Activated CD8-positive, alpha-beta memory T cell treated with anti-CD3 and anti-CD28 coated beads, Interleukin-2, amount 10 ng/mL, durations not matched to agents 7 days and 5 days (primary cell): ENCODE measurements around the gene SLC22A23. TPM values are rescaled to one million over a fixed set of nuclear protein-coding genes. Genes with fewer than 3 reads are reported as not detected.

Experiments
- ATAC-seq: fragments of 150-1000 bp; cut with Tn5 transposase; one replicate; pipeline ENCODE4 v1.10.0; 2021; ENCODE audit warnings: moderate library complexity
- CTCF ChIA-PET: fragments of 350-600 bp; sonication (Branson Sonifier 250); formaldehyde crosslinking; loops from one replicate; lab custom pipeline; 2021; ENCODE audit warnings: antibody characterized with exemption; lab: Charles Lee
- DNase-seq: peaks from one replicate; pipeline ENCODE4 v3.0.0-alpha.2; 2020
- H3K27ac Mint-ChIP-seq: one replicate; pipeline ENCODE4 v1.8.0; 2021; ENCODE audit warnings: mild to moderate bottlenecking, mixed read lengths
- H3K27me3 Mint-ChIP-seq: one replicate; pipeline ENCODE4 v1.8.0; 2021; ENCODE audit warnings: mixed read lengths
- H3K36me3 Mint-ChIP-seq: one replicate; pipeline ENCODE4 v1.8.0; 2021; ENCODE audit warnings: mild to moderate bottlenecking, mixed read lengths
- H3K4me1 Mint-ChIP-seq: one replicate; pipeline ENCODE4 v1.8.0; 2021; ENCODE audit warnings: mixed read lengths
- H3K4me3 Mint-ChIP-seq: one replicate; pipeline ENCODE4 v1.8.0; 2021; ENCODE audit warnings: mild to moderate bottlenecking, moderate library complexity, mixed read lengths
- H3K9me3 Mint-ChIP-seq: one replicate; pipeline ENCODE4 v1.8.0; 2022; ENCODE audit warnings: low read depth, mixed read lengths
- total RNA-seq, 2 experiments: library from RNA; stranded (reverse); gene quantifications; one replicate each; pipeline ENCODE4 v1.2.3, GENCODE V29; 2021

Gene SLC22A23
- total RNA-seq, 2 experiments from 2014 or later: 0.07 to 0.20 TPM

GRCh38 chr6:3318821-3319540 is 137.9 kb downstream of the SLC22A23 start:
- H3K27me3 Mint-ChIP-seq: peaks cover 31% of the 10 kb centered on the region
- DNase-seq (no peak), ATAC-seq (no peak)
- H3K4me1 Mint-ChIP-seq: peaks cover 13% of the 10 kb centered on the region
- CTCF ChIA-PET: interaction anchor here (1.2 kb wide), 1 partner anchor 17 kb away, joined by 3 read pairs; no protein-coding TSS in a partner anchor
- no peak overlapping the region for H3K4me3 Mint-ChIP-seq
- H3K36me3 Mint-ChIP-seq: no peaks in the 10 kb centered on the region
- H3K9me3 Mint-ChIP-seq: no peaks in the 10 kb centered on the region
- no peak overlapping the region for H3K27ac Mint-ChIP-seq

DNA sequence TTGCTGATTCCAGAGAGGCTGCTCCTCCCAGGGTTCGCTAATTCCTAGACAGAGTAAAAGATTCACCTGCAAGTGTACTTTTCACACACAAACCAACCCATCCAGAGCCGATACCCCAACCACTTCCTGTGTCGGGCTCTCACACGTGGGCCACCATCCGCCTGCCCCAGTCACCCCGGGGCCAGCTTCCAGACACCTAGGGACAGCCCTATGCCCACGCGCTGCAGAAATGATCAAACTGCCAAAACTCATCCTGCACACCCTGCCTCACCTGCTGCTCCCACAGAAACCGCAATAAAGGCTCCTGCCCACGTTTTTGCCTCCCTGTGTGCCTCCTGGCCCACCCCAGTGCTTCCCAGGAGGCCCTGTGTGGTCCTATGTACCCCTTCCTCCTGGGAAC is 138.6 kb downstream of the SLC22A23 start:
- ATAC-seq: peak; percentile 76
- H3K4me1 Mint-ChIP-seq: peaks cover 13% of the 10 kb centered on the region
- H3K36me3 Mint-ChIP-seq: no peaks in the 10 kb centered on the region
- no peaks in the 10 kb centered on the region for H3K9me3 Mint-ChIP-seq
- DNase-seq: peak; percentile 56
- H3K27me3 Mint-ChIP-seq: peaks cover 31% of the 10 kb centered on the region
- no peak overlapping the region for H3K4me3 Mint-ChIP-seq
- H3K27ac Mint-ChIP-seq: no peak overlapping the region
- CTCF ChIA-PET: no interaction called here

- H3K27ac Mint-ChIP-seq: no peak overlapping the region
Measured at GRCh38 chr6:3317741-3318211, 139.1 kb downstream of the SLC22A23 start.

GRCh38 chr6:3316818-3317217 is 140.0 kb downstream of the SLC22A23 start:
- no peak for ATAC-seq
- CTCF ChIA-PET: interaction anchor here (1.2 kb wide), 1 partner anchor 37 kb away, joined by 3 read pairs; no protein-coding TSS in a partner anchor
- H3K4me1 Mint-ChIP-seq: peaks cover 13% of the 10 kb centered on the region
- H3K27me3 Mint-ChIP-seq: peaks cover 31% of the 10 kb centered on the region
- no peak overlapping the region for H3K4me3 Mint-ChIP-seq
- no peaks in the 10 kb centered on the region for H3K36me3 Mint-ChIP-seq
- DNase-seq: no peak
- H3K27ac Mint-ChIP-seq: no peak overlapping the region
- H3K9me3 Mint-ChIP-seq: no peaks in the 10 kb centered on the region

More at GRCh38 chr6:3317741-3318211, 139.1 kb downstream of the SLC22A23 start:
- no peaks in the 10 kb centered on the region for H3K9me3 Mint-ChIP-seq
- no peak for ATAC-seq
- peaks cover 31% of the 10 kb centered on the region for H3K27me3 Mint-ChIP-seq
- DNase-seq: no peak
- CTCF ChIA-PET: interaction anchor here (1.2 kb wide), 1 partner anchor 38 kb away, joined by 3 read pairs; no protein-coding TSS in a partner anchor
- peaks cover 13% of the 10 kb centered on the region for H3K4me1 Mint-ChIP-seq
- no peak overlapping the region for H3K4me3 Mint-ChIP-seq
- no peaks in the 10 kb centered on the region for H3K36me3 Mint-ChIP-seq

GRCh38 chr6:3316331-3316730 is 140.5 kb downstream of the SLC22A23 start:
- CTCF ChIA-PET: no interaction called here
- H3K4me3 Mint-ChIP-seq: no peak overlapping the region
- H3K27me3 Mint-ChIP-seq: peaks cover 31% of the 10 kb centered on the region
- no peak for DNase-seq
- ATAC-seq: no peak
- no peak overlapping the region for H3K27ac Mint-ChIP-seq
- peaks cover 13% of the 10 kb centered on the region for H3K4me1 Mint-ChIP-seq
- H3K9me3 Mint-ChIP-seq: no peaks in the 10 kb centered on the region
- H3K36me3 Mint-ChIP-seq: no peaks in the 10 kb centered on the region

DNA sequence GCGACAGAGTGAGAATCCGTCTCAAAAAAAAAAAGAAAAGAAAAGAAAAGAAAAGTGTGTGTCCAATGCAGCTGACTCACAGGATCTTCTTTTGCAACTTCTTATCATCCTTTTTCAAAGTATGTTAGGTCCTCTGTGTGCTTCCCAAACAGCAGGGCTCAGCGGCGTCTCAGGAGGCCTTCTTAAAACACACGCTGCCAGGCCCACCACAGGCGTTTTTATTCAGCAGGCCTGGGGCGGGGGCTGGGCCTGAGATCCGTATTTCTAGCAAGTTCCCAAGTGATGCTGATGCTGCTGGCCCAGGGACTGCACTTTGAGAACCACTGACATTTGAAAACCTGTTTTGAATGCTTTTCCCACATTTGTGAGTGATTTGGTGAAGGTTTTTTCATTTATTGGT is 141.0 kb downstream of the SLC22A23 start:
- DNase-seq (no peak), ATAC-seq (no peak)
- Mint-ChIP-seq H3K27ac (no peak overlapping the region), H3K36me3 (no peaks in the 10 kb centered on the region), H3K4me3 (no peak overlapping the region), H3K4me1 (peaks cover 13% of the 10 kb centered on the region), H3K27me3 (peaks cover 31% of the 10 kb centered on the region), H3K9me3 (no peaks in the 10 kb centered on the region)
- CTCF ChIA-PET: no interaction called here

DNA sequence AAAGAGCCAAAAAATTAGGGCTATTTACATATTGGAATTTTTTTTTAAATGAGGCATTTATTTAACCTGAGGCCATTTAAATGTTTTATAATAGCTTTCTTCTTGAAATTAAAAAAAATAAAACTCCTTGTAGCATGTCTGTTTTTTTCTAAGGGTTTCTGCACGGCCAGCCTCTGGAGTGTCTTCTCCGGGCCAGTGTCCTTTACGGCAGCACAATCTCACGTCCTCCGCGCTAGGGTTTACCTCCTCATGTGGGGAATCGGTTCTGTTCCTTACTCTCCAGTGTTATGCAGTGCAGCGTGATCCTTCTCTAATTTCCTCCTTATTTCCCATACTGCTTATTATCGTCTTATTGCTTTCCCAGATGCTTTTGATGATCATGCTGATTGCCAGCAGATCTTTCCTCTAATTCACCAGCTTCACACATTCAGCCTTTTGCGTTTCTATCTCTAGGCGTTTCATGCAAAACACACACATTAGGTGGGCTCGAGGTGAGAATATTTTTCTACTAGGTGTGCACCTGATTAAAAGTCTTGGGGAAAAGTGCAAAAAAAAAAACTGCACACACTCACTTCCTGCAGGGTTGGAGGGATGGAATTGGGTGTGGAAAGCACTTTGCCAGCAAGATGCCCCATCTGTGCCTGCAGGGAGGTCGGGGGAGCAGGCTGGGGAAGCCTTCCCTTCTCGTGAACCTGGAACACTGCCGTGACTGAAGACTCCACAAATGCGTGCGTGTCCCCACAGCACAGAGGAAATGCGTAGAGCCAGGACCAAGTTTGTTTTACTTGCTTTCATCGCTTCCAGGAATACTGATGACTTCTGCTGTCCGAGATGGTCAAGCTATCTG is 142.0 kb downstream of the SLC22A23 start:
- CTCF ChIA-PET: no interaction called here
- H3K36me3 Mint-ChIP-seq: no peaks in the 10 kb centered on the region
- H3K4me1 Mint-ChIP-seq: peaks cover 13% of the 10 kb centered on the region
- DNase-seq (no peak), ATAC-seq (no peak)
- no peaks in the 10 kb centered on the region for H3K9me3 Mint-ChIP-seq
- peaks cover 29% of the 10 kb centered on the region for H3K27me3 Mint-ChIP-seq
- H3K4me3 Mint-ChIP-seq: no peak overlapping the region
- no peak overlapping the region for H3K27ac Mint-ChIP-seq

- no peaks in the 10 kb centered on the region for H3K9me3 Mint-ChIP-seq
- H3K27me3 Mint-ChIP-seq: peaks cover 29% of the 10 kb centered on the region
- H3K27ac Mint-ChIP-seq: no peak overlapping the region
- peaks cover 13% of the 10 kb centered on the region for H3K4me1 Mint-ChIP-seq
- ATAC-seq (no peak), DNase-seq (no peak)
- CTCF ChIA-PET: no interaction called here
- H3K4me3 Mint-ChIP-seq: no peak overlapping the region
- no peaks in the 10 kb centered on the region for H3K36me3 Mint-ChIP-seq
Measured at GRCh38 chr6:3314176-3314575, 142.7 kb downstream of the SLC22A23 start.

GRCh38 chr6:3312604-3313231 is 144.1 kb downstream of the SLC22A23 start:
- no peak overlapping the region for H3K27ac Mint-ChIP-seq
- peaks cover 2% of the 10 kb centered on the region for H3K4me1 Mint-ChIP-seq
- peaks cover 16% of the 10 kb centered on the region for H3K27me3 Mint-ChIP-seq
- no peak for ATAC-seq
- no peak for DNase-seq
- CTCF ChIA-PET: no interaction called here
- H3K9me3 Mint-ChIP-seq: no peaks in the 10 kb centered on the region
- H3K4me3 Mint-ChIP-seq: no peak overlapping the region
- H3K36me3 Mint-ChIP-seq: no peaks in the 10 kb centered on the region

DNA sequence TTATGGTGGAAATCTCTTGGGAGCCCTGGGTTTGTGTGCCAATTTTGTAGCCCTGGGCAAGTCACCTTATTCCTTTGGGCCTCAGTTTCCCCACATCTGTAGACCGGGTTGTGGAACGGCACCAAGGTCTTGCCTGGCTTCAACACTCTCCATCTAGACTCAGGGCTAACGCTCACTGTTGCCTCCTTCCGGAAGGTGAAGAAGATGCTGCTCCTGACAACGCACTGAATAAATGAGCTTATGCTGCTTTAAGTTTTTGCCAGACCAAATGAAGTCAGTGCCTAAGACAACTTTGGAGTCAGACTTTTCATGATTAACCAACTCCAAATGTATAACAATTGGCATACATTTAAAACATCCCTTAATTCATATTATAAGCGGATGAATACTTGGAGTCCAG is 145.0 kb downstream of the SLC22A23 start:
- DNase-seq (no peak), ATAC-seq (no peak)
- no peak overlapping the region for H3K27ac Mint-ChIP-seq
- no peaks in the 10 kb centered on the region for H3K9me3 Mint-ChIP-seq
- no peak overlapping the region for H3K4me3 Mint-ChIP-seq
- H3K27me3 Mint-ChIP-seq: peaks cover 7% of the 10 kb centered on the region
- H3K4me1 Mint-ChIP-seq: no peaks in the 10 kb centered on the region
- H3K36me3 Mint-ChIP-seq: no peaks in the 10 kb centered on the region
- CTCF ChIA-PET: no interaction called here

- no peaks in the 10 kb centered on the region for H3K27me3 Mint-ChIP-seq
- H3K27ac Mint-ChIP-seq: no peak overlapping the region
- H3K4me1 Mint-ChIP-seq: no peaks in the 10 kb centered on the region
- H3K36me3 Mint-ChIP-seq: no peaks in the 10 kb centered on the region
- DNase-seq (no peak), ATAC-seq (no peak)
- CTCF ChIA-PET: no interaction called here
- no peaks in the 10 kb centered on the region for H3K9me3 Mint-ChIP-seq
- no peak overlapping the region for H3K4me3 Mint-ChIP-seq
Measured at GRCh38 chr6:3310703-3311102, 146.1 kb downstream of the SLC22A23 start.

- H3K4me1 Mint-ChIP-seq: no peaks in the 10 kb centered on the region
- ATAC-seq: no peak
- H3K27ac Mint-ChIP-seq: no peak overlapping the region
- no peaks in the 10 kb centered on the region for H3K9me3 Mint-ChIP-seq
- CTCF ChIA-PET: no interaction called here
- DNase-seq: no peak
- no peak overlapping the region for H3K4me3 Mint-ChIP-seq
- no peaks in the 10 kb centered on the region for H3K27me3 Mint-ChIP-seq
- no peaks in the 10 kb centered on the region for H3K36me3 Mint-ChIP-seq
Measured at GRCh38 chr6:3310051-3310448, 146.8 kb downstream of the SLC22A23 start.

DNA sequence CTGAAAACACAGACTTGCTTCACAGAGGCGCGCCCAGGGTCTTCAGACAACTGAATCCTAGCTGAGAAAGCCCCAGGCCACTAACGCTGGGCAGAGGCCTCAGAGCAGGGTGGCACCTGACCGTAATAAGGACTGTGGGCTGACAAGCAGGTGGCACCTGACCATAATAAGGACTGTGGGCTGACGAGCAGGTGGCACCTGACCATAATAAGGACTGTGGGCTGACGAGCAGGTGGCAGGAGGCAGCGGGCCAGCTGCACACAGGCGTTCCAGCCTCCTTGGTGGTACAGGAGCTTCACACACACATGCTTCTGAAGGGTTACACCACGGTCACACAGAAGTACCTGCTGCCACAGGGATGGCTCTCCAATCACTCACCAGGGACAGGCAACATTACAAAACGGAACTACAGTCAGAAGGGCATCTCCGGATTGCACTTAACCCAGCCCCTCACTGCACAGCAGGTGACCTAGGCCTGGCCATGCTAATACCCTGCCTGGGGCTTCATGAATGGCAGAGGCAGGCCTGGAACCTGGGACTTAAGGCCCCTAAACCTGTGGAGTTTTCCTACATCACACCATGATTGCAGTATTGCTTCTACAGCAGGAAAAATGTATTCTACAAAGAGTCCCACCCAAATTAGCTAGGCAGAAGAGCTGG is 147.3 kb downstream of the SLC22A23 start:
- Mint-ChIP-seq H3K27ac (no peak overlapping the region), H3K27me3 (no peaks in the 10 kb centered on the region), H3K9me3 (no peaks in the 10 kb centered on the region), H3K4me3 (no peak overlapping the region), H3K36me3 (no peaks in the 10 kb centered on the region), H3K4me1 (no peaks in the 10 kb centered on the region)
- DNase-seq: no peak
- ATAC-seq: no peak
- CTCF ChIA-PET: no interaction called here
